Osteoblast (primary cell): ENCODE results near the gene PIGL. TPM values are rescaled to one million over a fixed set of nuclear protein-coding genes. Genes with fewer than 3 reads are reported as not detected.

Experiments
- DNase-seq: peaks from one replicate; pipeline ENCODE4 v3.0.0; 2011; ENCODE audit warnings: low spot score, mixed read lengths; ENCODE audit not compliant: insufficient read length; ENCODE audit errors: missing footprints
- H2AFZ ChIP-seq: 2 replicates; pipeline ENCODE4 v1.6.0; 2011; ENCODE audit warnings: mild to moderate bottlenecking, low read length
- H3K27ac ChIP-seq: 2 replicates; pipeline ENCODE4 v1.5.1; 2011; ENCODE audit warnings: mild to moderate bottlenecking, low read depth, low read length, moderate library complexity
- H3K27me3 ChIP-seq: 2 replicates; pipeline ENCODE4 v1.6.0; 2012; ENCODE audit warnings: mild to moderate bottlenecking, control low read depth, inconsistent platforms, low read length, moderate library complexity; ENCODE audit not compliant: insufficient read depth
- H3K36me3 ChIP-seq: 2 replicates; pipeline ENCODE4 v1.5.1; 2011; ENCODE audit warnings: mild to moderate bottlenecking, low read length, control low read depth, moderate library complexity; ENCODE audit not compliant: insufficient read depth
- H3K4me1 ChIP-seq: 2 replicates; pipeline ENCODE4 v1.5.1; 2011; ENCODE audit warnings: mild to moderate bottlenecking, low read length, control low read depth, moderate library complexity; ENCODE audit not compliant: insufficient read depth
- H3K4me2 ChIP-seq: 2 replicates; pipeline ENCODE4 v1.6.0; 2011; ENCODE audit warnings: mild to moderate bottlenecking, low read length; ENCODE audit not compliant: insufficient read depth
- H3K4me3 ChIP-seq: fragments of 200-600 bp; sonication (generic); 3 replicates; pipeline ENCODE4 v1.5.1; 2012; ENCODE audit warnings: mild to moderate bottlenecking, low read length, inconsistent platforms; ENCODE audit not compliant: insufficient read depth
- H3K79me2 ChIP-seq: 2 replicates; pipeline ENCODE4 v1.6.0; 2012; ENCODE audit warnings: mild to moderate bottlenecking, low read length, control low read depth, inconsistent platforms; ENCODE audit not compliant: insufficient read depth
- H3K9me3 ChIP-seq: 2 replicates; pipeline ENCODE4 v1.5.1; 2011; ENCODE audit warnings: low read depth, low read length, control low read depth
- H4K20me1 ChIP-seq: 2 replicates; pipeline ENCODE4 v1.6.0; 2012; ENCODE audit warnings: mild to moderate bottlenecking, low read length, control low read depth; ENCODE audit not compliant: insufficient read depth
- CTCF ChIP-seq: IDR thresholded peaks from 2 replicates; pipeline ENCODE4 v1.5.1; 2011; ENCODE audit warnings: mild to moderate bottlenecking, low read depth, low read length, moderate library complexity; ENCODE audit errors: extremely low read depth
- total RNA-seq: library from RNA; depleted of rRNA; stranded (reverse); fragments of >200 nt; gene quantifications from 2 replicates; pipeline ENCODE4 v1.2.3, GENCODE V29; 2012

The PIGL gene
- total RNA-seq, 1 donor, result 23.5 TPM

DNA sequence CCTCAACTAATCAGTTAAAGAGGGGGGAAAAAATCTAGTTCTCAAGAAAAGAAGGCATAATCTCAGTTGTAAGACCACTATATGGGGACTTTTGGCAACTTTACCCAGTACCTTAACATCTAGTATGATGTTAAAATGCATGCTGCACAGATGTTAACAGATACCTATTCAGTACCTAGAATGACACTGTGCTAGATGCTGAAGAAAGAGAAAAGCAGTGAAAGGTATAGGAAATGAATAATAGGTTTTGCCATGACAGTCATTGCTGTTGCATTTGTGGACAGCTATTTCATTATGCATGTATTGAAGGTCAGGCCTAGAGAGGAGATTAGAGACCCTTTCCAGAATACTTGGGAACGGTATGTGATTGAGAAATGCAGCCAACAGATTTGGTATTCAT lies 34.5 kb downstream of the PIGL start:
- H3K27me3 ChIP-seq, result no peaks in the 10 kb centered on the region
- no peak overlapping the region for H3K4me3 ChIP-seq
- peaks cover 25% of the 10 kb centered on the region for H3K4me1 ChIP-seq
- H4K20me1 ChIP-seq, result no peaks in the 10 kb centered on the region
- no peak overlapping the region for H2AFZ ChIP-seq
- no peak overlapping the region for H3K4me2 ChIP-seq
- no peak overlapping the region for H3K27ac ChIP-seq
- no peaks in the 10 kb centered on the region for H3K36me3 ChIP-seq
- TF ChIP-seq CTCF, result no peak
- no peak for DNase-seq
- peaks cover 2% of the 10 kb centered on the region for H3K79me2 ChIP-seq
- no peaks in the 10 kb centered on the region for H3K9me3 ChIP-seq

DNA sequence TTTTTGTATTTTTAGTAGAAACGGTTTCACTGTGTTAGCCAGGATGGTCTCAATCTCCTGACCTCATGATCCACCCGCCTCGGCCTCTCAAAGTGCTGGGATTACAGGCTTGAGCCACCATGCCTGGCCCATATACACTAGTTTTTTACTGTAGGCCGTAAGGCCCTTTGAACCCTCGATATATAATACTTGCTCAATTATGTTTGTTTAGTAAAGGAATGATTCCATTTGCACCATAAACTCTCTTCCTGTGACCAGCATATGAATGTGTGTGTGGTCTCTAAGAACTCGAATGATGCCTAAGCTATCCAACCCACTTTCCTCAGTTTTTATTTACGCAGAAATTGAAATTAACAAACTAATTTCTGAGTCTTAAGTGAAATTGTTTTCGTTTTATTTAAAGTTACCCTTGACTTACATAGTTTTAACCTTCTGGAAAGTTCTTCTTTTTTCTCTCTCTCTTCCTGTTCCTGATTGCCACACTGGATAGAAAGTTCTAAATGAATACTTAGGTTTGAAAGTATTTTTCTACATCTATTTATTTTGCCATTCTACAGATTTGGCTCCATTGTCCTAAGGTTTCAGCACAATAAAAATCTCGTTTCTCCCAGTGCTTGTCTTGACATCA lies 37.9 kb downstream of the PIGL start:
- Histone ChIP-seq H3K36me3 (no peaks in the 10 kb centered on the region), H3K4me3 (peak overlapping the region; percentile 45), H3K27me3 (no peaks in the 10 kb centered on the region), H3K4me1 (peaks cover 20% of the 10 kb centered on the region), H3K4me2 (peak overlapping the region; percentile 79), H3K27ac (peak overlapping the region; percentile 58), H2AFZ (peak overlapping the region; percentile 59), H4K20me1 (no peaks in the 10 kb centered on the region), H3K79me2 (peaks cover 2% of the 10 kb centered on the region), H3K9me3 (no peaks in the 10 kb centered on the region)
- no peak for TF ChIP-seq CTCF
- no peak for DNase-seq

- peak overlapping the region; percentile 45 for H3K4me3 ChIP-seq
- peaks cover 16% of the 10 kb centered on the region for H3K4me1 ChIP-seq
- peak overlapping the region; percentile 59 for H2AFZ ChIP-seq
- H3K4me2 ChIP-seq, result peak overlapping the region; percentile 79
- no peaks in the 10 kb centered on the region for H3K27me3 ChIP-seq
- H3K79me2 ChIP-seq, result peaks cover 2% of the 10 kb centered on the region
- H3K9me3 ChIP-seq, result no peaks in the 10 kb centered on the region
- H3K27ac ChIP-seq, result peak overlapping the region; percentile 58
- DNase-seq, result peak; percentile 37
- H3K36me3 ChIP-seq, result no peaks in the 10 kb centered on the region
- no peaks in the 10 kb centered on the region for H4K20me1 ChIP-seq
- no peak for TF ChIP-seq CTCF
Measured at GRCh38 chr17:16255481-16255921, 38.5 kb downstream of the PIGL start.

DNA sequence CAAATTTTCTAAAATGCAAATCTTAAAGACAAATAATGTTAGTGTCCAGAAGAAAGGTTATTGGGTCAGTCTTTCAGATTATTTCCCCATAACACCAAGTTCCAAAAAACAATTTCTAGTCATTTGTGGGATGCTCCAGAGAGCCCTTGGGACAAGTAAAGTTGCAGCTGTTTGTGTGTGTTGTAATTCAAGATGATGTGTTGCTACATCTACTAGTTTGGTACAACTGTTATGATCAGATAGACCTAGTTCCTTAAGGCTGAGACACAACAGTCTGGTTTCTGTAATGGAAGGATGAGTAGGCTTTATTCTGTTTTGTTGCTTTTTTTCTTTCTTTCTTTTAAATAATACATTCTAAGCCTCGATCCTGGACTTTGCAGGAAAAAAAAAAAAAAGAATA lies 41.9 kb downstream of the PIGL start:
- no peaks in the 10 kb centered on the region for H3K79me2 ChIP-seq
- H3K9me3 ChIP-seq, result no peaks in the 10 kb centered on the region
- no peak for TF ChIP-seq CTCF
- no peaks in the 10 kb centered on the region for H3K36me3 ChIP-seq
- no peak overlapping the region for H2AFZ ChIP-seq
- DNase-seq, result peak; percentile 60
- no peak overlapping the region for H3K27ac ChIP-seq
- H4K20me1 ChIP-seq, result no peaks in the 10 kb centered on the region
- no peaks in the 10 kb centered on the region for H3K27me3 ChIP-seq
- peaks cover 16% of the 10 kb centered on the region for H3K4me1 ChIP-seq
- H3K4me3 ChIP-seq, result no peak overlapping the region
- no peak overlapping the region for H3K4me2 ChIP-seq
